A673 (cell line): ENCODE results near the gene LDLRAP1. TPM values are rescaled to one million over a fixed set of nuclear protein-coding genes. Genes with fewer than 3 reads are reported as not detected.
"Not testable (repeated sequence)": the region's sequence is repeated elsewhere in the genome, so short reads cannot be mapped to it uniquely, and the experiment has no call there.

Source experiments
- BruUV-seq: library from RNA; stranded (reverse); fragments of 400-500 nt; replicated peaks from 2 replicates; lab custom pipeline; 2021; lab: Mats Ljungman, UMichigan
- CTCF ChIA-PET: fragments of 300-600 bp; sonication (Branson Sonifier 250); formaldehyde crosslinking; loops from one replicate; lab custom pipeline; 2022; ENCODE audit warnings: antibody characterized with exemption; lab: Charles Lee
- POLR2A ChIA-PET: fragments of 300-600 bp; sonication (Branson Sonifier 250); formaldehyde crosslinking; loops from one replicate; lab custom pipeline; 2022; ENCODE audit warnings: antibody characterized with exemption; ENCODE audit not compliant: low non-redundant PET; lab: Charles Lee
- DNase-seq: peaks from one replicate; pipeline ENCODE4 v3.0.0-alpha.2; 2015; ENCODE audit warnings: low spot score
- H3K27ac ChIP-seq: fragments of 200-600 bp; sonication (generic); 2 replicates; pipeline ENCODE4 v1.5.1; 2016; ENCODE audit warnings: mixed run types, low read depth, mild to moderate bottlenecking, mixed read lengths, antibody characterized with exemption, low read length; ENCODE audit not compliant: poor library complexity, severe bottlenecking
- H3K27me3 ChIP-seq: fragments of 200-600 bp; sonication (generic); replicated peaks from 2 replicates; pipeline ENCODE4 v1.6.1; 2017; ENCODE audit warnings: mixed run types, low read depth, mild to moderate bottlenecking, mixed read lengths, antibody characterized with exemption, low read length; ENCODE audit not compliant: insufficient read depth, poor library complexity
- H3K36me3 ChIP-seq: fragments of 200-600 bp; sonication (generic); 2 replicates; pipeline ENCODE4 v1.6.1; 2016; ENCODE audit warnings: mixed run types, mild to moderate bottlenecking, mixed read lengths, antibody characterized with exemption, low read length; ENCODE audit not compliant: insufficient read depth, poor library complexity, severe bottlenecking
- H3K4me1 ChIP-seq: fragments of 200-600 bp; sonication (generic); 2 replicates; pipeline ENCODE4 v1.6.1; 2017; ENCODE audit warnings: mixed run types, mild to moderate bottlenecking, mixed read lengths, antibody characterized with exemption, low read length; ENCODE audit not compliant: insufficient read depth, poor library complexity, severe bottlenecking
- H3K4me3 ChIP-seq: fragments of 200-600 bp; sonication (generic); 2 replicates; pipeline ENCODE4 v1.5.1; 2016; ENCODE audit warnings: low read depth, mixed run types, mild to moderate bottlenecking, mixed read lengths, low read length; ENCODE audit not compliant: poor library complexity, severe bottlenecking
- H3K9me3 ChIP-seq: fragments of 200-600 bp; sonication (generic); 2 replicates; pipeline ENCODE4 v1.6.1; 2016; ENCODE audit warnings: mixed run types, low read depth, mild to moderate bottlenecking, mixed read lengths, antibody characterized with exemption, low read length; ENCODE audit not compliant: poor library complexity, severe bottlenecking
- CTCF ChIP-seq: fragments of 300-800, 200-600 bp; sonication (generic); conservative IDR thresholded peaks from 2 replicates; pipeline ENCODE4 v1.5.1; 2017; ENCODE audit warnings: low read depth, mild to moderate bottlenecking, antibody characterized with exemption, low read length, moderate library complexity, mixed read lengths
- EZH2 ChIP-seq: fragments of 200-600 bp; sonication (generic); IDR thresholded peaks from 2 replicates; pipeline ENCODE4 v1.6.1; 2017; ENCODE audit warnings: borderline replicate concordance, low read depth, mild to moderate bottlenecking, mixed read lengths, antibody characterized with exemption, low read length; ENCODE audit not compliant: poor library complexity, severe bottlenecking
- intact Hi-C: fragments of 100-400 bp; cut with micrococcal nuclease; formaldehyde crosslinking; loops from one replicate; pipeline ENCODE4 v1.10.0; 2022; ENCODE audit not compliant: unreplicated experiment
- total RNA-seq: library from RNA; stranded (reverse); gene quantifications from 2 replicates; pipeline ENCODE4 v1.2.3, GENCODE V29; 2021

Gene LDLRAP1
- total RNA-seq, 1 experiment from 2014 or later, result 5.5 TPM

GRCh38 chr1:25598879-25599278, 55.5 kb downstream of the LDLRAP1 start:
- no peak overlapping the region for H3K4me3 ChIP-seq
- no TSS peak for BruUV-seq
- intact Hi-C loops, result no loop called here
- H3K9me3 ChIP-seq, result no peaks in the 10 kb centered on the region
- POLR2A ChIA-PET, result no interaction called here
- H3K27me3 ChIP-seq, result no peaks in the 10 kb centered on the region
- CTCF ChIA-PET, result no interaction called here
- DNase-seq, result no peak
- no peaks in the 10 kb centered on the region for H3K36me3 ChIP-seq
- TF ChIP-seq CTCF (no peak), EZH2 (no peak)
- no peaks in the 10 kb centered on the region for H3K4me1 ChIP-seq
- H3K27ac ChIP-seq, result no peak overlapping the region

- no peaks in the 10 kb centered on the region for H3K36me3 ChIP-seq
- no peak overlapping the region for H3K4me3 ChIP-seq
- intact Hi-C loops, result no loop called here
- peaks cover 3% of the 10 kb centered on the region for H3K27me3 ChIP-seq
- ChIA-PET POLR2A (no interaction called here), CTCF (no interaction called here)
- no peak for DNase-seq
- H3K9me3 ChIP-seq, result no peaks in the 10 kb centered on the region
- no peaks in the 10 kb centered on the region for H3K4me1 ChIP-seq
- no peak overlapping the region for H3K27ac ChIP-seq
- no peak for TF ChIP-seq CTCF
- no peak for TF ChIP-seq EZH2
- BruUV-seq, result no TSS peak
Measured at GRCh38 chr1:25599969-25600610, 56.7 kb downstream of the LDLRAP1 start.

GRCh38 chr1:25600971-25601699, 57.7 kb downstream of the LDLRAP1 start:
- H3K9me3 ChIP-seq, H3K27me3 ChIP-seq, H3K36me3 ChIP-seq, BruUV-seq, POLR2A ChIA-PET, H3K4me3 ChIP-seq, H3K27ac ChIP-seq, H3K4me1 ChIP-seq, DNase-seq, CTCF ChIA-PET, intact Hi-C loops: not testable (repeated sequence)

- DNase-seq, H3K36me3 ChIP-seq, CTCF ChIA-PET, H3K4me1 ChIP-seq, H3K4me3 ChIP-seq, H3K9me3 ChIP-seq, BruUV-seq, H3K27ac ChIP-seq, intact Hi-C loops, POLR2A ChIA-PET: not testable (repeated sequence)
- H3K27me3 ChIP-seq, result peaks cover 11% of the 10 kb centered on the region
Measured at GRCh38 chr1:25603779-25604538, 60.6 kb downstream of the LDLRAP1 start.
